ENCODE data around the gene PRIMPOL. TPM values are rescaled to one million over a fixed set of nuclear protein-coding genes. Genes with fewer than 3 reads are reported as not detected.
"Not testable (repeated sequence)": the region's sequence is repeated elsewhere in the genome, so short reads cannot be mapped to it uniquely, and the experiment has no call there.

PRIMPOL gene
- total RNA-seq, 1 experiment from 2014 or later, result 7.9 TPM

GRCh38 chr4:184740980-184741391, 91.4 kb downstream of the PRIMPOL start:
- no peaks in the 10 kb centered on the region for H3K27me3 Mint-ChIP-seq (ENCODE audit: insufficient read depth, unreplicated experiment)
- TF ChIP-seq CTCF (IDR thresholded peaks at IDR 0.05; ENCODE audit: insufficient read depth in 1 of 2, low read depth in 1 of 2, low read length in 1 of 2, severe bottlenecking in 1 of 2, unreplicated experiment in 1 of 2), result no peak
- H3K36me3 Mint-ChIP-seq (ENCODE audit: insufficient read depth, unreplicated experiment), result no peaks in the 10 kb centered on the region
- no peak overlapping the region for H3K4me3 ChIP-seq (ENCODE audit: low read depth, low read length)
- CTCF ChIA-PET, result interaction anchor here (1.3 kb wide), 1 partner anchor 92 kb away, joined by 3 read pairs; the partner anchor contains the start of gene CASP3
- no peak overlapping the region for H3K27ac Mint-ChIP-seq (ENCODE audit: unreplicated experiment)
- H3K27me3 ChIP-seq (replicated peaks; ENCODE audit: control insufficient read depth, insufficient read depth, low read length), result no peaks in the 10 kb centered on the region
- POLR2A ChIA-PET, result no interaction called here
- peaks cover 9% of the 10 kb centered on the region for H3K4me1 Mint-ChIP-seq (ENCODE audit: low read depth, unreplicated experiment)
- peaks cover 6% of the 10 kb centered on the region for H3K4me1 ChIP-seq
- DNase-seq, result no peak
- intact Hi-C loops (cut with micrococcal nuclease; ENCODE audit: unreplicated experiment), result loop anchor here (10.0 kb wide), 1 partner anchor 164 kb away; no protein-coding TSS in a partner anchor
- H3K36me3 ChIP-seq (ENCODE audit: control insufficient read depth, insufficient read depth, low read length), result no peaks in the 10 kb centered on the region
- H3K9me3 Mint-ChIP-seq (ENCODE audit: unreplicated experiment), result peaks cover 10% of the 10 kb centered on the region
- no TSS peak for BruUV-seq (replicated peaks)
- H3K4me3 Mint-ChIP-seq (ENCODE audit: unreplicated experiment), result no peak overlapping the region
- 0 out of 2 replicates have a peak, but pooled peaks cover 4% of the 10 kb centered on the region for H3K9me3 ChIP-seq

GRCh38 chr4:184741651-184742050, 92.1 kb downstream of the PRIMPOL start:
- not testable (repeated sequence) for H3K36me3 ChIP-seq (ENCODE audit: control insufficient read depth, insufficient read depth, low read length); H3K4me3 ChIP-seq (ENCODE audit: low read depth, low read length)
- intact Hi-C loops (cut with micrococcal nuclease; ENCODE audit: unreplicated experiment), result loop anchor here (10.0 kb wide), 1 partner anchor 163 kb away; no protein-coding TSS in a partner anchor

GRCh38 chr4:184743650-184744049, 94.1 kb downstream of the PRIMPOL start:
- Histone ChIP-seq H3K4me1 (peaks cover 32% of the 10 kb centered on the region), H3K4me3 (ENCODE audit: low read depth, low read length) (no peak overlapping the region), H3K27me3 (replicated peaks; ENCODE audit: control insufficient read depth, insufficient read depth, low read length) (no peaks in the 10 kb centered on the region), H3K36me3 (ENCODE audit: control insufficient read depth, insufficient read depth, low read length) (no peaks in the 10 kb centered on the region), H3K9me3 (0 out of 2 replicates have a peak, but pooled peaks cover 4% of the 10 kb centered on the region)
- CTCF ChIA-PET, result no interaction called here
- peak overlapping the region; percentile 57 for H3K27ac Mint-ChIP-seq (ENCODE audit: unreplicated experiment)
- no peak for DNase-seq
- H3K9me3 Mint-ChIP-seq (ENCODE audit: unreplicated experiment), result peaks cover 10% of the 10 kb centered on the region
- no peaks in the 10 kb centered on the region for H3K27me3 Mint-ChIP-seq (ENCODE audit: insufficient read depth, unreplicated experiment)
- H3K4me3 Mint-ChIP-seq (ENCODE audit: unreplicated experiment), result no peak overlapping the region
- BruUV-seq (replicated peaks), result no TSS peak
- TF ChIP-seq CTCF (IDR thresholded peaks at IDR 0.05; ENCODE audit: insufficient read depth in 1 of 2, low read depth in 1 of 2, low read length in 1 of 2, severe bottlenecking in 1 of 2, unreplicated experiment in 1 of 2), result no peak
- peaks cover 7% of the 10 kb centered on the region for H3K36me3 Mint-ChIP-seq (ENCODE audit: insufficient read depth, unreplicated experiment)
- H3K4me1 Mint-ChIP-seq (ENCODE audit: low read depth, unreplicated experiment), result peaks cover 30% of the 10 kb centered on the region
- intact Hi-C loops (cut with micrococcal nuclease; ENCODE audit: unreplicated experiment), result loop anchor here (10.0 kb wide), 1 partner anchor 161 kb away; no protein-coding TSS in a partner anchor
- POLR2A ChIA-PET, result interaction anchor here (0.6 kb wide), 1 partner anchor 66 kb away, joined by 3 read pairs; no protein-coding TSS in a partner anchor

More at GRCh38 chr4:184741651-184742050, 92.1 kb downstream of the PRIMPOL start:
- H3K4me3 Mint-ChIP-seq (ENCODE audit: unreplicated experiment); DNase-seq; POLR2A ChIA-PET; H3K36me3 Mint-ChIP-seq (ENCODE audit: insufficient read depth, unreplicated experiment); H3K27me3 Mint-ChIP-seq (ENCODE audit: insufficient read depth, unreplicated experiment); H3K27me3 ChIP-seq (replicated peaks; ENCODE audit: control insufficient read depth, insufficient read depth, low read length); H3K9me3 ChIP-seq; H3K27ac Mint-ChIP-seq (ENCODE audit: unreplicated experiment); BruUV-seq (replicated peaks): not testable (repeated sequence)
- H3K4me1 ChIP-seq, result peaks cover 12% of the 10 kb centered on the region
- CTCF ChIA-PET, result interaction anchor here (1.3 kb wide), 1 partner anchor 92 kb away, joined by 3 read pairs; the partner anchor contains the start of gene CASP3
- H3K4me1 Mint-ChIP-seq (ENCODE audit: low read depth, unreplicated experiment), result peaks cover 16% of the 10 kb centered on the region
- H3K9me3 Mint-ChIP-seq (ENCODE audit: unreplicated experiment), result peaks cover 10% of the 10 kb centered on the region
